Body of pancreas (tissue), 4 donors: ENCODE results near the gene ANKRD44.

ENCODE experiments used
- CTCF ChIP-seq, 7 experiments: fragments of 450-650 bp in 4 of 7; fragments of 200-600 bp in 3 of 7; sonication (generic) in 3 of 7; IDR thresholded peaks; one replicate each; pipeline ENCODE4 v1.5.1; 2016 to 2019; ENCODE audit warnings: antibody characterized with exemption in 7 of 7
- POLR2A ChIP-seq, 3 donors: fragments of 450-650 bp; IDR thresholded peaks; one replicate each; pipeline ENCODE4 v1.6.1; 2016; ENCODE audit warnings: antibody characterized with exemption in 3 of 3, mild to moderate bottlenecking in 2 of 3

GRCh38 chr2:197239434-197239833 lies 71.1 kb downstream of the ANKRD44 start:
- TF ChIP-seq CTCF (IDR thresholded peaks at IDR 0.05) (no peak), POLR2A (IDR thresholded peaks at IDR 0.05) (no peak)
